ENCODE measurements around the gene C10orf95.
A peak's percentile ranks its signal among the peaks of the same experiment; 100 is the strongest.
"Not testable (repeated sequence)": the region's sequence is repeated elsewhere in the genome, so short reads cannot be mapped to it uniquely, and the experiment has no call there.

The C10orf95 gene

DNA sequence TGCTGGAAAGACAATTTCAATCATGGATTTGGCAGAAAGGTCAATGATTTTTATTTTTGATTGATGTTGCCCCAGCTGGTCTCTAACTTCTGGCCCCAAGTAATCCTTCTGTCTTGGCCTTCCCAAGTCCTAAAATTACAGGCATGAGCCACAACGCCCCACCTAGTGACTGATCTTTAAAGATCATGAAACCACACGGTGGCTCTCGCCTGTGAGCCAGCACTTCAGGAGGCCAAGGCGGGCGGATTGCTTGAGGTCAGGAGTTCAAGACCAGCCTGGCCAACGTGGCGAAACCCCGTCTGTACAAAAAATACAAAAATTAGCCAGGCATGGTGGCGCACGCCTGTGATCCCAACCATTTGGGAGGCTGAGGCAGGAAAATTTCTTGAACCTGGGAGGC lies 12.6 kb upstream of the C10orf95 start:
- DNase-seq: no peak

DNA sequence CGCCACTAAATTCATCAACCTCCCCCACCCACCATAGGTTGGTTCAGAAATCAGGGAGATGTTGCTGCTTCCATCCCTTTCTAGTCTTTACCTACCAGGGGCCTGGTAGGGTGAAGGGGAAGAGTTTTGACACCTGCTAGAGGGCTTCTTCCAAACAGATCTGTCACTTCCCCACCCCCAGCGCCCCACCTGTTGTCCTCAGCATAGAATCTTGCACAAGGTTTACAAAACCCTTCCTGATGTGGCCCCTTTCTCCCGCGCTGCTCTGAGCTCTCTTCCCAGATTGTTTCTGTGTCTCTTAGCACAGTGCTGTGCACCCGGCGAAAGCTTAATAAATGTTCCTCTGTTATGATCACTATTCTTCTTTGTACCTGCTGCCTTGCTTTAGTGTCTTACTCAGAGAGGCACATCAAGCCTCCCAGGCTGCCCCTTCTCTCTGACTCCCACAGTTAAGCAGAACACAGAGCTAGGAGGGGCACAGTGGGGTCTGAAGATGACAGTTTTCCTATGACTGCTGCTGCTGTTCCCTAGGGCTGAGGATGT lies 11.2 kb upstream of the C10orf95 start:
- no peak for DNase-seq

DNA sequence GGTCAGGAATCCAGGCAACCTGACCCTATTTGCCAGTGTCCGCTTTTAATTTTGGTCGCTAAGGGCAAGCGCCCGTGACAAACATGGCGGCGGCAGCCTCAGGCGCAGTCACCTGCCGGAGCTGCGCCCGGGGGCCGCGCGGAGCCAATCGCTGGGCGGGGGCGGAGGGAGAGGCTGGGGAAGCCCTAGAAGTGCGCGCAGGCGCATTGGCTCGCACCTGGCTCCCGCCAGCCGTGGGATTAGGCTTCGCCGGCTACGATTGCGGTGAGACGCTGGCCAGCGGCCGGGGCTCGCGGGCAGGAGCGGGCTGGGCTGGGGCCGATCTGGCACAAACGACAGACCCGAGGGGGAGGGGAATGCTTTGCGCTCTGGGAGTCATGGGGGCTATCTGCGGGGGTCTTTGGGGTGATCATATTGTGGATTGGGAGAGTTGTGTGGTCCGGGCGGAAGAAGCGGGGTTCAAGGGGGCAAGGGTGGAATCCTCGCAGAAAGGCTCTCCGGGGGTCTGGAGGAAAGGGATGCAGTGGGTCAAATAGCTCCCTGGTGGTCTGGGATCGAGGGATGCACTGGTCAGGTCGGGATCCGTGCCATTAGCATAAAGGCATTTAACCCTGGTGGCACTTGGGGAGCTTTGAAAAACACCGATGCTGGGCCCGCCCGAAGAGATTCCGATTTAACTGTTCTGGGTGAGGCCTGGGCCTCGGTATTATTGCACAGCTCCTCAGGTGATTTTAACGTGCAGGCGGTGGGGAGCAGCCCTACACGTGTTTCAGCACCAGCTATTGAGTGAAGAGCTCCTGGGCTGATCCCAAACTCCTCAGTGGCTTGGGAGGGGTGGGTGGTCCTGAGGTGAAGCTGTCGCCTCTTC lies 10.1 kb upstream of the C10orf95 start:
- DNase-seq: peak; percentile 54

GRCh38 chr10:102460836-102461186 lies 9.5 kb upstream of the C10orf95 start:
- no peak for DNase-seq

DNA sequence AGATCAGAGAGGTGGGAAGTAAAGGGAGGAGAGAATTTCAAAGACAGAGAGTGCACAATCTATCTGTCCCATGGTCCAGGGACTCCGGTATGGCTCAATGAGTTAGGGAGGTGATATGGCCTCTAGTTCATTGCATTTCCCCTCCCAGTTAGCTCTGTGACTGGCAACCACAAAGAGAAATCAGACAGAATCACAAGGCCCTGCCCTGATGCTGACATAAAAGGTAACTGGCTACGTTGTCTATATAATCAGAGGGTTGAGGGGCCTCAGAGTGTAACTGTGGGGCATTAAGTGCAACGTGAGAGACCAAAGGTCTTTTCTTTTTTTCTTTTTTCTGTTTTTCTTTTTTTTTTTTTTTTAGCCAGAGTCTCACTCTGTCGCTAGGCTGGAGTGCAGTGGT lies 7.3 kb upstream of the C10orf95 start:
- DNase-seq: no peak

GRCh38 chr10:102457591-102458150 lies 6.3 kb upstream of the C10orf95 start:
- no peak for DNase-seq

- no peak for DNase-seq
These were observed 4.6 kb upstream of the C10orf95 start for GRCh38 chr10:102455893-102456471.

- DNase-seq: not testable (repeated sequence)
These were observed 3.5 kb upstream of the C10orf95 start for GRCh38 chr10:102454662-102455487.

DNA sequence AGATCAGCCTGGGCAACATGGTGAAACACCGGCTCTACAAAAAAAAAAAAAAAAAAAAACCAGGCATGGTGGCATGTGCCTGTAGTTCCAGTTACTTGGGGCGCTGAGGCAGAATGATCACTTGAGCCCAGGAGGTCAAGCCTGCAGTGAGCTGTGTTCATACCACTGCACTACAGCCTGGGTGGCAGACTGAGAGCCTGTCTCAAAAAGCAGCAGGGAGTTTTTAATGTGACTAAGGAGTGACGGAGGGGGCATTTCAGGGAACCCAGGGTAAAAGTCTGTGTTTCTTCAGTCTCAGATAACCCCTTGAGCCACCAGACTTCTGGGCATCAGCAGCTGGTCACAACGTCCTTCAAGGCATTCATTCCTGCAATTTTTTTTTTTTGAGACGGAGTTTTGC lies 2.2 kb upstream of the C10orf95 start:
- DNase-seq: no peak

GRCh38 chr10:102452672-102453340 lies 1.5 kb upstream of the C10orf95 start:
- DNase-seq: no peak

- no peak for DNase-seq
These were observed 804 bp downstream of the C10orf95 start for GRCh38 chr10:102450374-102451104.

- no peak for DNase-seq
These were observed 1.3 kb downstream of the C10orf95 start for GRCh38 chr10:102450124-102450373.

DNA sequence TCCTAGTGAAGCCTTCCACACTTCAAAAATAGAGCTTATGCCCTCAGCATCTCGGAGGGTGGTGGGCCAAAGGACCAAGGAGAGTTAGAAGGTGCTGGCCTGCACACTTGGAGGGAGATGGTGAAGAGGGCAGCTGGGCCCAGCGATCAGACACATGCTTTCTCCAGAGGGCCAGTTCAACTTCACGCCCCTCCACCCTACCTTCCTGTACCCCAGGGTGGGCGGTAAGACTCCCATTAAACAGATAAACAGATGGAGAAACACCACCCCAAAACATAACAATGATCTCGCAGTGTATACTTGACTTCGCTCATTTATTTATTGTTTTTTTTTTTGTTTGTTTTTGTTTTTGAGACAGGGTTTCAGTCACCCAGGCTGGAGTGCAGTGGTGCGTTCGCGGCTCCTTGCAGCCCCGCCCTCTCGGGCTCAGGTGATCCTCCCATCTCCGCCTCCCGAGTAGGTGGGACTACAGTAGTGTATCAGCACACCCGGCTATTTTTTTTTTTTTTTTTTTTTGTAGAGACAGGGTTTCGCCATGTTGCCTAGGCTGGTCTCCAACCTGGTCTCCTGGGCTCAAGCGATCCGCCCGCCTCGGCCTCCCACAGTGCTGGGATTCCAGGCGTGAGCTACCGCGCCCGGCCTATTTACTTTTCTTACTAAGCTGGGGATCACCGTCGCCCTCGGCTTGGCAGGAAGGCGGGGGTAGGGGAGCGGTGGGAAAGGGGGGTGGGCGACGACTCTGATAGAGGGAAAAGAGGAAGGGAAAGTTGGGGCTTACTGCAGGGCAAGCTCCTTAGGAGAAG lies 1.8 kb downstream of the C10orf95 start:
- DNase-seq: no peak

DNA sequence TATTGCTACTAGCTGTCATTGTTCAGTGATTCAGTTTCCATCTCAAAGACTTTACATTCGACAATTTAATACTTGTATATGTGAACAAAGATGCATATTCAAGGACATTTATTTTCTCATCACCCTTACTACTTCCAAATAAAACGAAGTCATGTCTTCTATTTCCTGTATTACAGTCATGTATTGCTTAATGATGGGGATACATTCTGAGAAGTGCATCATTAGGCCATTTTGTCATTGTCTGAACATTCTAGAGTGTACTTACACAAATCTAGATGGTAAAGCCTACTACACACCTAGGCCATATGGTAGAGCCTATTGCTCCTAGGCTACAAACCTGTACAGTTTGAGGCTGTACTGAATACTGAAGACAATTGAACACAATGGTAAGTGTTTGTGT lies 6.5 kb downstream of the C10orf95 start:
- DNase-seq: no peak

DNA sequence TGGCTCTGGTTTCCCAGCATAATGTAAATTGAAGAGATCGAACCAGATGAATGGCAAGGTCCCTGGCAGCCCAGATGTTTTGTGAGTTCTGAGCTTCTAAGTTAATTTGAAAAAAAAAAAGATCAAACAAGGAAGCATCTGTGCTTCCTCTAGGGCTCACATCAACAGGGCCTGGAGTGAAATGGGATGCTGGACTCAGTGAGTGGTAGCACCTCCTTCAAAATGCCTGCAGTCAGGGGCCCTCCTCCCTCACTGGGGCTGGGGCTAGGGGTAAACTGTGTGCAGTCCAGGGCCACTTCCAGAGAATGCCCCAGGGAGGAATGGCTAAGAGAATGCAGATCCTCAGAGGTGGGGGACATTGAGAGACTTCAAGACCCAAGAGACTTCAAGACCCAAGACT lies 13.0 kb downstream of the C10orf95 start:
- no peak for DNase-seq

- DNase-seq: no peak
These were observed 13.8 kb downstream of the C10orf95 start for GRCh38 chr10:102437515-102437914.

GRCh38 chr10:102436312-102436711 lies 15.0 kb downstream of the C10orf95 start:
- DNase-seq: no peak

DNA sequence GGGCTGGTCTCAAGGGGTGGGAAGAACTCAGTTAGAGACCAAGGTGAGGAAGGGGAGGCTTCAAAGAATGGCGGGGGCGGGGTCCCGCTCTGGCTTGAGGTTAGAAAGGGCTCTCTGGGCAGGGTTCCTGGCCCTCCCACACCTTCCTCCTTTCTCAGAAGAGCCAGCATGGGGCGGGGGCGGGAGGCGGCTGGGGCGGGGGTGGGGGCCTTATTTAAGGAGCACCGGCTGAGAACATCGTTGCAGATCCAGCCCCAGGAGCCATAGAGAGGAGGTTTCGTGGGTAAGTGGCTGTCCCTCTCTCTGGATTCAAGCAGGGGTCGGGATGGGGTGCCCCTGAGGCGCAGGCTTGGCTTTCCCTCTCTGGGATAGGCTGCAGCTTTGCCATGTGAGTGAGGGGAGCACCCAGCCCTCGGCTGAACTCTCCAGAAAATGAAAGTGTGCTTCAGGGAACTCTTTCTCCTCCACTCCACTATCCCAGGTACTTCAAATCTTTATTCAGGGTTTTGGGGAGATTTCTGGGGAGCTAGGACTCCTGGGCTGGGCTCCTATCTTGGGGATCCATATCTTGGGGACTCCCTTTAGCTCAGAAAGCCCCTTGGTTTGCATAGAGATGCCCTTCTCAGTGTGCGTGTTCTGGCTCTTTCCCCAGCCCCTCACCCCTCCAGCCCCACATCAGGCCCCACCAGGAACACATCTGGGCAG lies 15.7 kb downstream of the C10orf95 start:
- no peak for DNase-seq

- DNase-seq: no peak
These were observed 16.2 kb downstream of the C10orf95 start for GRCh38 chr10:102435133-102435497.

- no peak for DNase-seq
These were observed 16.8 kb downstream of the C10orf95 start for GRCh38 chr10:102434394-102435132.

Measured in cortex of kidney (tissue), 1 donor.